T47D (cell line): ENCODE results near the gene GATAD2B.

ENCODE experiments used
- DNase-seq, 2 experiments: peaks; one replicate each; pipeline versions ENCODE4 v3.0.0 to v3.0.0-alpha.2; 2011 to 2012; ENCODE audit warnings: low read depth in 1 of 2, low spot score in 1 of 2
- JUND ChIP-seq: IDR thresholded peaks from 2 replicates; pipeline ENCODE4 v1.6.1; 2012; ENCODE audit warnings: low read depth
- in situ Hi-C: cut with HindIII; loops from 2 replicates; pipeline ENCODE4 v1.10.0; 2016; ENCODE audit warnings: low sequenced_read_pairs, low pct_unique_long_range_greater_than_20kb

The GATAD2B gene

GRCh38 chr1:153776845-153777370 is 145.9 kb downstream of the GATAD2B start:
- no peak for TF ChIP-seq JUND
- in situ Hi-C loops, result no loop called here
- no peak for DNase-seq

GRCh38 chr1:153776352-153776751 is 146.4 kb downstream of the GATAD2B start:
- in situ Hi-C loops, result no loop called here
- no peak for DNase-seq
- no peak for TF ChIP-seq JUND

GRCh38 chr1:153775458-153776327 is 147.1 kb downstream of the GATAD2B start:
- no peak for TF ChIP-seq JUND
- DNase-seq, result no peak
- in situ Hi-C loops, result no loop called here

DNA sequence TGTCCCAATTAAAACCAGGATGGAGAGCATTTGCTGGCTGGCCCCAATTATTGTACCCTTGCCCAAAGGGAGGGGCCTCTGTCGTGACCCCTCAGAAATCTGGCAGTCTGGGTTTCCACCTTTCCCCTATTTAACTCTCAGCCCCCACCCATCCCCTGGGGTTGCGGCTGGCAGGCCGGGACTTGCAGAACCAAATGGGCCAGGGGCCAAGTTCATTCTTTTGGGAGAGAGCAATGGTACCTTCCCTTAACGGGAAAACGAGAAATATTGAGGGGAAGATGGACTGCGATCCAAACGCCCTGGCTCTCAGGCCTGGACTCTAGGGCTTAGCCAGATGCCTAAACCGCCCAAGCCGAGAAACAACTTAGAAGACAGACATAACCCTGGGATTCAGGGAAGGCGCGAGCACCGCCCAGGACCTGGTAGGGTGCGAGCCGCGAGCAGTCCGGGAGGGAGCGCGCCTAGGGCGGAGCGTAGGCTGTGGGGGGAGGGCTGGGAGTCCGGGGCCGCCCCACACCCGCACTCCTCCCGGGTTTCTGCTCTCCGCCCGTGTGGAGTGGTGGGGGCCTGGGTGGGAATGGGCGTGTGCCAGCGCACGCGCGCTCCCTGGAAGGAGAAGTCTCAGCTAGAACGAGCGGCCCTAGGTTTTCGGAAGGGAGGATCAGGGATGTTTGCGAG is 147.9 kb downstream of the GATAD2B start, which contains the start of gene SLC27A3:
TSS of gene SLC27A3 (plus strand) at position 628 of the 678 bp plus-strand sequence. CDS start 91 bp downstream, outside the sequence.
- DNase-seq, result no peak
- in situ Hi-C loops, result no loop called here
- no peak for TF ChIP-seq JUND

DNA sequence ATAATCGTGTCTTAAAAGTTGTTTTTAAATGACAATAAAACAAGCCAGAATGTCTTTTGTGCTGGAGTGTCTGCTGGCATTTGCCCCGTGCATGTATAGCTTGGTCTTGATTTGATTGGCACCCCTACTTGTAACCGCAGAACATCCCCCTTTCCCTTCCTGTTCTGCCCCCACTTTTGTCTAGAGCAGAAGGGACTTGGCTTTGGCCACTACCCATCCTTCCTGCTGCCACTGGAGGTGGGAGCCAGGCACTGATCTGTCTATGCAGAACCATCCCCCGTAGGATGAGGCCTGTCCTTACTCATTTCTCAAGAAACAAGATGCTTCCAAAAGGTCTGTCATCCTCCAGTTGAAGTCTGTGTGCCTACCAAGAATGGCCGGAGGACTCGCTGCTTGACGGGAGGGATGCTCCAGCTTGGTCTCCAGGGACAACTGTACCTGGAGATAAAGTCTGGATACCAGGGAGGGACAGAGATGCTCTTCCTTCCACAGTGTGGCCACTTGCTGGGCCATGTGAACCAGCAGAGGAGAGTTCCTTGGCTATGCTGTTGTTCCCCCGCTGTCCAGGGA is 148.7 kb downstream of the GATAD2B start:
- in situ Hi-C loops, result no loop called here
- DNase-seq, result no peak
- TF ChIP-seq JUND, result no peak

GRCh38 chr1:153773096-153773921 is 149.5 kb downstream of the GATAD2B start:
- in situ Hi-C loops, result no loop called here
- DNase-seq, result no peak
- no peak for TF ChIP-seq JUND

- no peak for DNase-seq
- in situ Hi-C loops, result no loop called here
- TF ChIP-seq JUND, result no peak
Measured at GRCh38 chr1:153771841-153772593, 150.8 kb downstream of the GATAD2B start.

GRCh38 chr1:153771261-153771660 is 151.5 kb downstream of the GATAD2B start:
- no peak for DNase-seq
- no peak for TF ChIP-seq JUND
- in situ Hi-C loops, result no loop called here

GRCh38 chr1:153770797-153771196 is 152.0 kb downstream of the GATAD2B start:
- DNase-seq, result no peak
- in situ Hi-C loops, result no loop called here
- no peak for TF ChIP-seq JUND

DNA sequence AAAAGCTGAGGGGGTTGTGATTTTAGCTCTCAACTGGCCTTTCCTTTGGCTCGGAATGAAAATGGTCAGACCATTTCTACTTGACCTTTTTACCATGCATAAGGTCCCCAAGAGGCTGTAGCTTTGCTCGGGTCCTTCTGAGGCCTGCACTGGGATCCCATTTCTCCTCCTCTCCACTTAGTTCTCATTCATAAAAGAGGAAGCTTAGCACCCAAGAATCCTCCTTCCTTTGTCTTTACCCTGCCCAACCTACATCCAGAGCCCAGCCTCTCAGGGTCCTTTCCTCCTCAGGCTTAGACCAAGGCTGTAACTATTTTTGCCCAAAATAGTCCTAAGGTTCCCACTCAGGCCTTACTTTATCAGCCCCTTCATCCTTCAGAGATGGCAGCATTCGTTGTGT is 153.6 kb downstream of the GATAD2B start:
- no peak for TF ChIP-seq JUND
- no peak for DNase-seq
- in situ Hi-C loops, result no loop called here
